C4-2B (cell line): Measurements from ENCODE around the gene SLC30A2.

Source experiments
- ZFX ChIP-seq: fragments of 450-650 bp; IDR thresholded peaks from 2 replicates; pipeline ENCODE4 v1.6.1; 2017
- TF ChIP-seq, protein P1 (sequence below): fragments of 450-650 bp; conservative IDR thresholded peaks from 2 replicates; pipeline ENCODE4 v1.5.1; 2017; ENCODE audit warnings: mild to moderate bottlenecking

GRCh38 chr1:25994402-25995150 is 51.3 kb downstream of the SLC30A2 start:
- TF ChIP-seq, protein P1, sequence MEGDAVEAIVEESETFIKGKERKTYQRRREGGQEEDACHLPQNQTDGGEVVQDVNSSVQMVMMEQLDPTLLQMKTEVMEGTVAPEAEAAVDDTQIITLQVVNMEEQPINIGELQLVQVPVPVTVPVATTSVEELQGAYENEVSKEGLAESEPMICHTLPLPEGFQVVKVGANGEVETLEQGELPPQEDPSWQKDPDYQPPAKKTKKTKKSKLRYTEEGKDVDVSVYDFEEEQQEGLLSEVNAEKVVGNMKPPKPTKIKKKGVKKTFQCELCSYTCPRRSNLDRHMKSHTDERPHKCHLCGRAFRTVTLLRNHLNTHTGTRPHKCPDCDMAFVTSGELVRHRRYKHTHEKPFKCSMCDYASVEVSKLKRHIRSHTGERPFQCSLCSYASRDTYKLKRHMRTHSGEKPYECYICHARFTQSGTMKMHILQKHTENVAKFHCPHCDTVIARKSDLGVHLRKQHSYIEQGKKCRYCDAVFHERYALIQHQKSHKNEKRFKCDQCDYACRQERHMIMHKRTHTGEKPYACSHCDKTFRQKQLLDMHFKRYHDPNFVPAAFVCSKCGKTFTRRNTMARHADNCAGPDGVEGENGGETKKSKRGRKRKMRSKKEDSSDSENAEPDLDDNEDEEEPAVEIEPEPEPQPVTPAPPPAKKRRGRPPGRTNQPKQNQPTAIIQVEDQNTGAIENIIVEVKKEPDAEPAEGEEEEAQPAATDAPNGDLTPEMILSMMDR = no peak
- TF ChIP-seq ZFX = no peak
